A549 treated with CpdA at 1 μM for 4 hours (cell line): ENCODE results near the gene CMBL. TPM values are rescaled to one million over a fixed set of nuclear protein-coding genes. Genes with fewer than 3 reads are reported as not detected.

Source experiments
- total RNA-seq: library from RNA; stranded (reverse); fragments of 200-300 nt; extraction: Qiagen RNA extraction; gene quantifications from 5 replicates; pipeline ENCODE4 v1.2.3, GENCODE V29; 2022; ENCODE audit warnings: low read depth

The CMBL gene
- 19.3 to 25.6 TPM (median 21.5 TPM) in 5 replicates for total RNA-seq

GRCh38 chr5:10307206-10308148 lies at the start of gene CMBL:
Gene CMBL (minus strand): TSS chr5:10307902. CDS start chr5:10290762, 17,140 bp downstream.

DNA sequence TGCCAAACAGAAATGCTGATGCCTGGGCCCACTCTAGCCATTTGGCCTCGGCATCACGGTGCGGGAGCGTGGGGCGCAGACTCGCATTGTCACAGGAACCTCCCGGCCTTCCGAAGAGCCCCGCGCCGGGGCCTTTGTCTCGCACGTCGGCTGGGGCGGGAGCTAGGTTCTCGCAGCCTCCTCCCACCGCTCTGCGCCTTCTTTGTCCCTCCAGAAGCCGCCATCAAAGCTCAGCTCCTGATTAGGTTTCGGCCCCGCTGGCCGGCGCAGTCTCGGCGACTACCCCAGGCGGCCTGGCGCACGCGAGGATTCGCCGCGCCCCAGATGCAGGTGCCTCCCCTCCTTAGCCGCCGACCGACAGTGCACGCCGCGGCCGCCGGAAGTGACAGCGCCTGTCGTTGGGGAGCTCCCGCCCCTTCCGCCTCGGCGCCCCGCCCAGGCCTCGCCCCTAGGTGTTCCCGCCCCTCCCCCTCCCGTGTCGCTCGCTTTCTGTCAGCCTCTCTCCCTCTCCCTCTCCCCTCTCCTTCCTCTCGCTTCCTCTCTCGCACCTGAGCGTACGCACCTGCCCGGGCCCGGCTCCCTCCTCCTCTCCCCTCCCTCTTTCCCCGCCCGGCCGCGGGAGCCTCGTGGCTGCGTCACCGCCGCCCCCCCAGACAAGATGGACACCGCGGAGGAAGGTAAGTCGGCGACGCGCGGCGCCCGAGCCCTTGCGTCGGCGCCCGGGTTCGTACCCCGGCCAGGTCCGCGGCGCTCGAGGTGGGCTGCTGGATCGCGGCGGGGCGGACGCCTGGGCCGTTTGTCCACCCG lies 45.7 kb upstream of the CMBL start, which contains the start of gene MARCHF6:
Gene MARCHF6, plus strand, starts transcription at position 455 of the 807 bp plus-strand sequence. Its CDS starts 204 bp downstream, at position 659.

DNA sequence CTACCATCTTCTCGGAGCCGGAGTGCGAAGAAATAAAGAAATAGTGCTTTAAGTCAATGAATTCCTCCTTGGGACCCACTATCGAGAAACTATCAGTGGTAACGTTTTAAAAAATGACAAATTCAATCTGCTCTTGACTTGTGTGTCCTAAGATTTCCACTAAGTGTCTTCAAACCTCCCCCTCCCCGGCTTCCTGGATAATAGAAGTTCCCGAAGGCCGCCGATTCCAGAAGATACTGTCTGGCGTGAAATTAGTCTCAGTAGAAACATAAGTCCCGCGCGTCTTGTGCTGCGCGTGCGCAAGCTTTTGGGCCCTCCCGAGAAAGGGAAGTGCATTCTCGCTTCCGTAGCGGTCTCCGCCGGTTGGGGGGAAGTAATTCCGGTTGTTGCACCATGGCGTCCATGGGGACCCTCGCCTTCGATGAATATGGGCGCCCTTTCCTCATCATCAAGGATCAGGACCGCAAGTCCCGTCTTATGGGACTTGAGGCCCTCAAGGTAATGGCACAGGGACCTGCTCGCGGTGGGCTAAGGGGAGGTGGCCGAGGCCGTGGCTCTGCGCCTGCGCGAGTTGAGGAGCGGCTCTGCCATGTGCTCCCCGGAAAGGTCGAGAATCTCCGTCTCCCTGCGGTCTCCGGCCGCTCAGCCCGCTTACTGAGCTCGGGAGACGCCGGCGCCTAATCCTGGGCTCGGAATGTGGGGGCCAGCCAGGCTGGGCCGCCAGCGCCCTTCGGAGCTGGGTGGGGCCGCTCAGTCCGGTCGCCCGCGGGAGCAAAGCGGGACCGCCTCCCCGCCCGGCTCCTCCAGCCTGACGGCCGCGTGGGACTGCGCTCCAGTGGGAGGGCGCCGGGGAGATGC lies 57.5 kb downstream of the CMBL start, which contains the start of gene CCT5:
Gene CCT5, plus strand, starts transcription at position 333 of the 858 bp plus-strand sequence. Its CDS starts 61 bp downstream, at position 394.

Other genes starting within 250 kb of the CMBL start
- gene ATPSCKMT, start 58.0 kb downstream of the CMBL start, total RNA-seq, result 11.8 to 14.1 TPM (median 12.5 TPM) in 5 replicates
- 517 to 793 TPM (median 549 TPM) in 5 replicates for gene CCT5, start 57.6 kb downstream of the CMBL start, total RNA-seq
- 51.6 to 77.3 TPM (median 70.2 TPM) in 5 replicates for gene MARCHF6, start 45.8 kb upstream of the CMBL start, total RNA-seq
- gene ROPN1L, start 134.0 kb upstream of the CMBL start, total RNA-seq, result 1.9 to 2.7 TPM (median 2.3 TPM) in 5 replicates